ENCODE results near the gene TTF1.

DNA sequence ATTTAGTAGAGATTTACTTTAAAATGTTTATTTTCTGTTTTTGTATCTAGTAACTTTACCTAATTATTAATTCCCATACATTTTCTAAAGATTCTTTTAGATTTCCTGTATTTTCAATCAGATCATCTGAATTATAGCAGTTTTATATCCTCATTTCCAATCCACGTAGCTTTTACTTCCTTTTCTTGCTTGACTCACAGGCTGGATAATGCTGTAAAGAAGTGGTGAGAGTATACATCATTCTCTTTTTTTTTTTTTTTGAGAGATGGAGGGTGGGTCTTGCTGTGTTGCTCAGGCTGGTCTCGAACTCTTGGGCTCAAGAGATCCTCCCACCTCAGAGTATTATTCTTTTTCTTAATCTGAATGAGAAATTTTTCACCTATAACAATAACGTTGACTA is 40.7 kb downstream of the TTF1 start:
- TF ChIP-seq, protein P1, sequence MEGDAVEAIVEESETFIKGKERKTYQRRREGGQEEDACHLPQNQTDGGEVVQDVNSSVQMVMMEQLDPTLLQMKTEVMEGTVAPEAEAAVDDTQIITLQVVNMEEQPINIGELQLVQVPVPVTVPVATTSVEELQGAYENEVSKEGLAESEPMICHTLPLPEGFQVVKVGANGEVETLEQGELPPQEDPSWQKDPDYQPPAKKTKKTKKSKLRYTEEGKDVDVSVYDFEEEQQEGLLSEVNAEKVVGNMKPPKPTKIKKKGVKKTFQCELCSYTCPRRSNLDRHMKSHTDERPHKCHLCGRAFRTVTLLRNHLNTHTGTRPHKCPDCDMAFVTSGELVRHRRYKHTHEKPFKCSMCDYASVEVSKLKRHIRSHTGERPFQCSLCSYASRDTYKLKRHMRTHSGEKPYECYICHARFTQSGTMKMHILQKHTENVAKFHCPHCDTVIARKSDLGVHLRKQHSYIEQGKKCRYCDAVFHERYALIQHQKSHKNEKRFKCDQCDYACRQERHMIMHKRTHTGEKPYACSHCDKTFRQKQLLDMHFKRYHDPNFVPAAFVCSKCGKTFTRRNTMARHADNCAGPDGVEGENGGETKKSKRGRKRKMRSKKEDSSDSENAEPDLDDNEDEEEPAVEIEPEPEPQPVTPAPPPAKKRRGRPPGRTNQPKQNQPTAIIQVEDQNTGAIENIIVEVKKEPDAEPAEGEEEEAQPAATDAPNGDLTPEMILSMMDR (conservative IDR thresholded peaks at IDR 0.05) = no peak
- TF ChIP-seq EZH2 (IDR thresholded peaks at IDR 0.05; ENCODE audit: low read depth) = no peak

Data from PC-9 (cell line).